HCT116 (cell line): Measurements from ENCODE around the gene PDE4D.

ENCODE experiments used
- JUND ChIP-seq: IDR thresholded peaks from 2 replicates; pipeline ENCODE4 v1.6.1; 2012
- POLR2AphosphoS5 ChIP-seq: IDR thresholded peaks from 2 replicates; pipeline ENCODE4 v1.6.1; 2011; ENCODE audit warnings: mild to moderate bottlenecking, low read depth, low read length, moderate library complexity
- SP1 ChIP-seq: IDR thresholded peaks from 2 replicates; pipeline ENCODE4 v1.6.1; 2012; ENCODE audit warnings: low read depth
- ZFX ChIP-seq: fragments of 450-650 bp; IDR thresholded peaks from 2 replicates; pipeline ENCODE4 v1.6.1; 2017
- TF ChIP-seq, protein P1 (sequence below), 3 experiments: fragments of 200-600 bp in 1 of 3; sonication (generic) in 1 of 3; IDR thresholded peaks in 2 of 3; conservative IDR thresholded peaks in 1 of 3; 2 replicates each; pipeline ENCODE4 v1.5.1; 2012 to 2017; ENCODE audit warnings: low read depth in 2 of 3, low read length in 2 of 3, antibody characterized with exemption in 1 of 3, borderline replicate concordance in 1 of 3, control low read depth in 1 of 3, mild to moderate bottlenecking in 1 of 3, mixed read lengths in 1 of 3, mixed run types in 1 of 3, moderate library complexity in 1 of 3; ENCODE audit not compliant: insufficient read depth in 1 of 3

DNA sequence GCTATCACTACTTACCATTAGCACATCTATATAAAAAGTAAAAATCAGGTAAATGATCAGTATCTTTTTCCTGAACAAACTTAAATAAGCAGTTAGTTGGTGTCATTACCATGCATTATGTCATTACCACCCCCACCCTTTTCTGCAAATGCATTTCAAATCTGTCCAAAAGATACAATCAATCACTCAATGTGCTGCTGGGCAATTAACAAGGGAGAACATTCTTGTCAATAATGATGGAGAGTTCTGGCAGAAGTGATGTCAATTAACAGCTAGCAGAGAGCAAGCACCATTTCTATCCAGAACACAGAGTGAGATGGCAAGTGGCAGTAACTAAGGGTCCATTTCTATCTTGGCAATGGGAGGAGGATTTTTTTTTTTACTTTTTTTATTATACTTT, 3.5 kb upstream of the PDE4D start:
- TF ChIP-seq, protein P1, sequence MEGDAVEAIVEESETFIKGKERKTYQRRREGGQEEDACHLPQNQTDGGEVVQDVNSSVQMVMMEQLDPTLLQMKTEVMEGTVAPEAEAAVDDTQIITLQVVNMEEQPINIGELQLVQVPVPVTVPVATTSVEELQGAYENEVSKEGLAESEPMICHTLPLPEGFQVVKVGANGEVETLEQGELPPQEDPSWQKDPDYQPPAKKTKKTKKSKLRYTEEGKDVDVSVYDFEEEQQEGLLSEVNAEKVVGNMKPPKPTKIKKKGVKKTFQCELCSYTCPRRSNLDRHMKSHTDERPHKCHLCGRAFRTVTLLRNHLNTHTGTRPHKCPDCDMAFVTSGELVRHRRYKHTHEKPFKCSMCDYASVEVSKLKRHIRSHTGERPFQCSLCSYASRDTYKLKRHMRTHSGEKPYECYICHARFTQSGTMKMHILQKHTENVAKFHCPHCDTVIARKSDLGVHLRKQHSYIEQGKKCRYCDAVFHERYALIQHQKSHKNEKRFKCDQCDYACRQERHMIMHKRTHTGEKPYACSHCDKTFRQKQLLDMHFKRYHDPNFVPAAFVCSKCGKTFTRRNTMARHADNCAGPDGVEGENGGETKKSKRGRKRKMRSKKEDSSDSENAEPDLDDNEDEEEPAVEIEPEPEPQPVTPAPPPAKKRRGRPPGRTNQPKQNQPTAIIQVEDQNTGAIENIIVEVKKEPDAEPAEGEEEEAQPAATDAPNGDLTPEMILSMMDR (IDR thresholded peaks at IDR 0.05 in 2 of 3, conservative IDR thresholded peaks at IDR 0.05 in 1 of 3; ENCODE audit: borderline replicate concordance in 1 of 3, insufficient read depth in 1 of 3, low read depth in 2 of 3, low read length in 2 of 3): no peak
- TF ChIP-seq JUND: no peak
- TF ChIP-seq POLR2AphosphoS5: no peak
- TF ChIP-seq ZFX: no peak
- no peak for TF ChIP-seq SP1
